GM18909 (cell line): ENCODE data around the gene WDR13.

Experiments
- ATAC-seq: cut with Tn5 transposase; IDR thresholded peaks from one replicate; pipeline ENCODE4 v1.9.1; 2021; ENCODE audit warnings: mild to moderate bottlenecking; ENCODE audit not compliant: unreplicated experiment, poor library complexity

WDR13 gene

DNA sequence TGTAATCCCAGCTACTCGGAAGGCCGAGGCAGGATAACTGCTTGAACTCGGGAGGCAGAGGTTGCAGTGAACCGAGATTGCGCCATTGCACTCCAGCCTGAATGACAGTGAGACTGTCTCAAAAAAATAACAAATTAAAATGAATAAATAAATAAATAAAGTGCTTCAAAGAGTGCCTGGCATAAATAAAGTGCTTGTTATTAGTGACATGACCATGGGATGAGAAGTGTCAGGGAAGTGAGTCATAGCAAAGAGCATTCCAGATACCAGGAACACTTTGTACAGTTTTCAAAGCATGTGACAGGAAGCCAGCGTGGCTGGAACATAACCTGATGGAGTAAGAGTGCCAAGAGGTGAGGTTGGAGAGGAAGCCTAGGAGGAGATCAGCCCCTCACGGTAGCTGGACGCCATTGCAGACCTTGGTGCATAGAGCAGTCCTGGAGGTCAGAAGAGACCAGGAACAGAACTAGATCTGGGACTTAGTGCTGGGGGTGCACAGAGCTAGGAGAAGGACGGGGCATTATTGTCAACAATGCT is 6.0 kb upstream of the WDR13 start:
- ATAC-seq, result no peak

- ATAC-seq, result no peak
Observed at GRCh38 chrX:48592971-48593370, 4.3 kb upstream of the WDR13 start.

DNA sequence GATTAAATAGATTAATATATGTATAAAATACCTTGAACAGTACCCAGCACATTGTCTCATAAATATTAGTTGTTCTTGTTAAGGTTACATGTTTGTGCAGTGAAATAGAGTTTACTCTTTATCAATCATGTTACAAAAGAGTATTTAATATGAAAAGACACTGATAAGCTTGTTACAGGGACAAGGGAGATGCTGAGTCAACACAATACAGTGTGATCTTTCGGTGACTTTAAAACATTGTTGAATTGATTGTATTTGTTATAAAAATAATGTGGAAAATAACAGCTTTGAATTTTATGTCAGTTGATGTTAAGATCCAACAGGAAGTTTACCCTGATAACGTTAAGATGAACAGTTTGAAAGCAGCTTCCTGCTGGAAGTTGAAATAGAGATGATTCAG is 1.4 kb upstream of the WDR13 start:
- ATAC-seq, result no peak

- no peak for ATAC-seq
Observed at GRCh38 chrX:48598614-48599013, 1.3 kb downstream of the WDR13 start.

- ATAC-seq, result no peak
Observed at GRCh38 chrX:48599341-48599740, 2.0 kb downstream of the WDR13 start.

DNA sequence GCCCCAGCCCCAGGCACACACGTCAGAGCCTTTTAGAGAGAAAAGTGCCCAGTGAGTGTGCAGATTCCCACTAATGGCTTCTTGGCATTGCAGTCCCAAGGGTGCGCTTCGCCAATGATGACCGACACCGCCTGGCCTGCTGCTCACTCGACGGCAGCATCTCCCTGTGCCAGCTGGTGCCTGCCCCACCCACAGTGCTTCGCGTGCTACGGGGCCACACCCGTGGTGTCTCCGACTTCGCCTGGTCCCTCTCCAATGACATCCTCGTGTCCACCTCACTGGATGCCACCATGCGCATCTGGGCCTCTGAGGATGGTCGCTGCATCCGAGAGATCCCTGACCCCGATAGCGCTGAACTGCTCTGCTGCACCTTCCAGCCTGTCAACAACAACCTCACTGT is 2.9 kb downstream of the WDR13 start:
- no peak for ATAC-seq

- ATAC-seq, result no peak
Observed at GRCh38 chrX:48601741-48602394, 4.6 kb downstream of the WDR13 start.

- ATAC-seq, result no peak
Observed at GRCh38 chrX:48604701-48605100, 7.4 kb downstream of the WDR13 start.

DNA sequence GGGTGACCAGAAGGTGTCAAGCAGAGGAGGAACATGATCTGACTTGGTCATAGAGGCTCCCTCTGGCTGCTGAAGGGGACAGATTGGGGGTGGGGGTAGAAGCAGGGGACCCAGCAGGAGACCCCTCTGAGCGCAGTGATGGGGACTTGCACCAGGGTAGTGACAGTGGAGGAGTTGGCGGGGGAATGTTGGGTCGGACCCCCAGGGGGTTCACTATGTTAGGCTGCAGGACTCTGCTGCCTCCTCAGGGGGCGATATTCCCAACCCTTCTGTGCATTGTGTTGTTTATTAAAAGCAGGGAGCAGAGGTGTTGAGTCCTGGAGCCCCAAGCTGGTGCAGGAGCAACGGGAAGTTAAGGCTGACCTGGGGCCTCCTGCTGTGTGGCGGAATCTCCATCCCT is 8.8 kb downstream of the WDR13 start:
- ATAC-seq, result no peak

DNA sequence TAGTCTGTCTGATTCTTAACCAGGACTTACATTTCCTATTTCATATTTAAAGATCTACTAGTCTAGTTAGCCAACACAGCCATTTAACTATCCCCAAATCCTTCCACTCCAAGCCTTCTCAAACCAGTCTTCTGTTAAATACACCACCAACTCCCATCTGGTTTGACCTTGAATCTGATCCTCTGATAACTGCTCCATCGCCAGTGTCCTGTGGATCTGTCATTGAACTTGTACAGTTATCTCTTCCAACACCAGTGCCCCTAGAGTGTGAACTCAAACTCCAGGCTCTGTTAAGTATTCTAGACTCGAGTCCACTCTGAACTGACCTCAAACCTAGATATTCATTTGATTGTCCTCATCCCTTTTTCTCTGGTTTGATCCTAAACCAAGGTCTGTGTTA is 14.4 kb downstream of the WDR13 start:
- ATAC-seq, result no peak

DNA sequence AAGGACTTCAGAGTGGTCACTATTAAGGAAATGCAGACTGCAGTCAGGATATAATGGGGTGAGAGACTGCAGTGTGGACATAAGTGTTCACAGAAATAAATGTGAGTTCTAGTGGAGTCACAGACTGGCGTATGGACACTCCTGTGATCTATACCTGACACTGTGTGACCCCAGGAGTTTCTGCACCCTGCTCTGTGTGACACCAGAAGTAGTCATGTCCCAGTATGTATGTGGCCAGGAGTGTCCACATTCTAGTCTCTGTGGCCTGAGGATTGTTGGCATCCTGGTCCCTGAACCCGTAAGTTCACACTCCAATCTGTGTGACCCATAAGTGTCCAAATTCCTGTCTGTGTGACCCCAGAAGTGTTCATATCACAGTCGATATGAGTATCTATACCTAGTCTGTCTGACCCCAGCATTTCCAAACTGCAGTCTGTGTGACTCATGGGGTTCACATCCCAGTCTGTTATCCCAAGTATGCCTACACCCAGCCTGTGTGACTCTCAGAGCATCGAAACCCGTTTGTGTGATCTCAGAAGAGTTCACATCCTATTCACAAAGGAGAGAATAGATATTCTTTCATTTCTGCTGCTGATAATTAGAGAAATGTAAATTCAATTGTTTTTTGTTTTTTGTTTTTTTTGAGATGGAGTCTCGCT is 16.3 kb downstream of the WDR13 start:
- ATAC-seq, result no peak

GRCh38 chrX:48616576-48616975 is 19.3 kb downstream of the WDR13 start:
- ATAC-seq, result no peak

GRCh38 chrX:48617542-48618340 is 20.4 kb downstream of the WDR13 start:
- no peak for ATAC-seq

- ATAC-seq, result no peak
Observed at GRCh38 chrX:48626401-48627298, 29.4 kb downstream of the WDR13 start.

- ATAC-seq, result peak; percentile 85
Observed at GRCh38 chrX:48631376-48632090, 34.2 kb downstream of the WDR13 start.

- ATAC-seq, result no peak
Observed at GRCh38 chrX:48632207-48632606, 34.9 kb downstream of the WDR13 start.

- ATAC-seq, result no peak
Observed at GRCh38 chrX:48636301-48636700, 39.0 kb downstream of the WDR13 start.

GRCh38 chrX:48636776-48637175 is 39.5 kb downstream of the WDR13 start:
- no peak for ATAC-seq

- no peak for ATAC-seq
Observed at GRCh38 chrX:48645669-48646068, 48.4 kb downstream of the WDR13 start.

GRCh38 chrX:48648336-48648751 is 51.1 kb downstream of the WDR13 start:
- no peak for ATAC-seq
